ENCODE data around the gene CHCT1.

CHCT1 gene

DNA sequence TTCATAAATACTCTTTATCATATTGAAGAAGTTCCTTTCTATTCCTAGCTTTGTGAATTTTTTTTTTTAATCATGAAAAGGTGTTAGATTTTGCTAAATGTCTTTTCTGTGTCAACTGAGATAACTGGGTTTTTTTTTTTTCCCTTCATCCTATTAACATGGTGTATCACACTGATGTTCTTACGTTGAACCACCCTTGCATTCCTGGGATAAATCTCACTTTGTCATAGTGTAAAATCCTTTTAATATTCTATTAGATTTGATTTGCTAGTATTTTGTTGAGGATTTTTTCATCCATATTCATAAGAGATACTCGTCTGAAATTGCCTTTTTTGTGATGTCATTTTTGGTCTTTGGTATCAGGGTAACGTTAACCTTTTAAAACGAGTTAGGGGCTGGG lies 49.2 kb downstream of the CHCT1 start:
- no peak overlapping the region for H3K4me3 ChIP-seq (ENCODE audit: extremely low read depth, insufficient read depth, low read length, poor library complexity, severe bottlenecking)
- peaks cover 56% of the 10 kb centered on the region for H3K36me3 ChIP-seq (ENCODE audit: control insufficient read depth, insufficient read depth, low read length)
- H3K4me1 ChIP-seq (ENCODE audit: control insufficient read depth, insufficient read depth, low read length, poor library complexity, severe bottlenecking), result no peaks in the 10 kb centered on the region
- WGBS, 2 experiments (ENCODE audit: insufficient coverage in 2 of 2), result 85 to 100% methylated on average over 2 of the region's 4 CpGs
- no peak overlapping the region for H3K27ac ChIP-seq (ENCODE audit: low read depth, low read length, severe bottlenecking)
- peaks cover 4% of the 10 kb centered on the region for H3K9me3 ChIP-seq (ENCODE audit: control insufficient read depth, low read length)

DNA sequence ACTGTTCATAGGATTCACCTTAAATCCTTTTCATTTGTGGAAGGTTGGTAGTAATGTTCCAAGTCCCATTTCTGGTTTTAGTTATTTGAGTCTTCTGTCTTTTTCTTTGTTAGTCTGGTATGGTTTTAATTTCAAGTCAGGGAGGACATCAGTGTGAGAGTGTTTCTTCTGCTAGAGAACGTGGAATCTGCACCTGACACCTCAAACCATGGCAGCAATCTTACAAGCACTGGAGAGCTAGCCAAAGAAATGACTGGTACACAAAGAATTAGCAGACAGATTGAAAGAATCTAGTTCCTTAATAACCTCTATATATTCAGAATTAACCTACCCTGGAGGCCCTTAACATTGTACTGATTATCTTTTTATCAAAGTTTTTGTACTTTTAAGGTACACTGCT lies 50.2 kb downstream of the CHCT1 start:
- H3K36me3 ChIP-seq (ENCODE audit: control insufficient read depth, insufficient read depth, low read length), result peaks cover 60% of the 10 kb centered on the region
- 100% methylated on average over 1 of the region's 1 CpG; no CpG with 5 or more reads in 1 of the 2 experiments for WGBS, 2 experiments (ENCODE audit: insufficient coverage in 2 of 2)

GRCh38 chr17:60473788-60474187 lies 51.5 kb downstream of the CHCT1 start:
- H3K36me3 ChIP-seq (ENCODE audit: control insufficient read depth, insufficient read depth, low read length), result peaks cover 54% of the 10 kb centered on the region
- H3K4me1 ChIP-seq (ENCODE audit: control insufficient read depth, insufficient read depth, low read length, poor library complexity, severe bottlenecking), result no peaks in the 10 kb centered on the region
- H3K9me3 ChIP-seq (ENCODE audit: control insufficient read depth, low read length), result peaks cover 4% of the 10 kb centered on the region
- H3K4me3 ChIP-seq (ENCODE audit: extremely low read depth, insufficient read depth, low read length, poor library complexity, severe bottlenecking), result no peak overlapping the region
- H3K27ac ChIP-seq (ENCODE audit: low read depth, low read length, severe bottlenecking), result no peak overlapping the region

More for the DNA sequence above, 50.2 kb downstream of the CHCT1 start:
- Histone ChIP-seq H3K9me3 (ENCODE audit: control insufficient read depth, low read length) (peaks cover 4% of the 10 kb centered on the region), H3K4me3 (ENCODE audit: extremely low read depth, insufficient read depth, low read length, poor library complexity, severe bottlenecking) (no peak overlapping the region), H3K27ac (ENCODE audit: low read depth, low read length, severe bottlenecking) (no peak overlapping the region), H3K4me1 (ENCODE audit: control insufficient read depth, insufficient read depth, low read length, poor library complexity, severe bottlenecking) (no peaks in the 10 kb centered on the region)

Data from mesodermal cell (in vitro differentiated cells).